Head of caudate nucleus (tissue), 42 donors: ENCODE results near the gene KCND2.
A peak's percentile ranks its signal among the peaks of the same experiment; 100 is the strongest.

ENCODE experiments used
- DNase-seq, 42 donors: peaks; one replicate each; pipeline versions ENCODE4 v3.0.0 to v3.0.0-alpha.2; 2020 to 2021; ENCODE audit warnings: mixed read lengths in 7 of 42
- intact Hi-C: fragments of 100-400 bp; cut with DNase I; formaldehyde crosslinking; loops from one replicate; pipeline ENCODE4 v1.15.0; 2022

KCND2 gene

DNA sequence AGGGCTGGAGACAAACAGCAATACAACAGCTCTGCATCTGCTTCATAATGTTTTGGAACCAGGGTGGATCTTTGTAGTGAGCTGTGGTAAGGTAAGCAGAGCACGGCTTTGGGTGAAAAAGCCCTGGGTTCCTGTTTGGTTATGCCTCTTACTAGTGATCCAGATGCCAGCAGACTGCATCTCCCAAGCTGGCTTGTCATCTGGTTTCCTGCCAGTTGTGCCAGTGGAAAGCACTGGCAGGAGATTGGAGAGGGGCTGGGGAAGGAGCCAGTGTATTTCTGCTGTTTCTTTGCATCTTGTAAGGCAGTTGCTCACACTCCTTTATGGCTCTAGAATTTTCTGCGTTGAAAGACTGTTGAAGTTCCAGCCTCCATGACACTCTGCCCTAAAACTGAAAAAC is 447.3 kb downstream of the KCND2 start:
- DNase-seq = peak in 1 of 42 donors; percentile 16

DNA sequence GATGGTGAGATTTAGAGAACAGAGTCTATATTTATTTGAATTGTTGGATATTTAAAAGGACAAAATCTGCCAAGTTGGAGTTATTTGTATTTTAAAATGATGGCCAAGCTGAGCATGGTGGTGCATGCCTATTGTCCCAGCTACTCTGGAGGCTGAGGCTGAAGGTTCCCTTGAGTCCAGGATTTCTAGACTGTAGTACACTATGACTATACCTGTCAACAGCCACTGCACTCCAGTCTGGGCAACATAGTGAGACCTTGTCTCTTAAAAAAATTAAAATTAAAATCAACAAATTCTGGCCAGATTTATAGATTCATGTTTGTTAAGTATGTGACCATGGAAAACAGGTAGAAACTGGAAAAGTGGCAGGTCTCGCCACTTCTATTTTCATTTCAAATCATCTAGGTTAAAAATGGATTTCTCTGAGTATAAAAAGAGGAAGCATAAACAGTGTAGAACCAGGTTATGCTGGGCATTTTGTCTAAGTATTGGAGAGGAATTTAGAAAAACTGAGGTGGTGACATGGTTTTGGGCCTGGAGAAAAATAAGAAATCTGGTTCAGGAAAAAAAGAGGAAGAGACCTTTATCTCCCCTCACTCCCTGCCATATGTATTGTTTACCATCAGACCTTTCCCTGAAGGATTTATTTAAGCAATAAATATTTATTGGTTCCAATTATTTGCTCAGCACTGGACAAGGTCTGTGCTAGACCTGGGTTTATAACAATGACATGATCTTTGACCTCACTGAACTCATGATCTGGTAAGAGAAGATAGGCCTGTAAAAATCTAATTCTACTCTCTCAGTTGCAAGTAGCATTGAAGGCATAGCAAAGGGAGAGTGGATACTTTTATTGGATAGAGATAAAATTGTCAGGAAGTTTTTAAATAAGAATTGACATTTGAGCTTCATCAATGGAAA is 450.8 kb downstream of the KCND2 start:
- no peak for DNase-seq
- intact Hi-C loops = no loop called here

More for the DNA sequence above, 447.3 kb downstream of the KCND2 start:
- intact Hi-C loops = no loop called here

DNA sequence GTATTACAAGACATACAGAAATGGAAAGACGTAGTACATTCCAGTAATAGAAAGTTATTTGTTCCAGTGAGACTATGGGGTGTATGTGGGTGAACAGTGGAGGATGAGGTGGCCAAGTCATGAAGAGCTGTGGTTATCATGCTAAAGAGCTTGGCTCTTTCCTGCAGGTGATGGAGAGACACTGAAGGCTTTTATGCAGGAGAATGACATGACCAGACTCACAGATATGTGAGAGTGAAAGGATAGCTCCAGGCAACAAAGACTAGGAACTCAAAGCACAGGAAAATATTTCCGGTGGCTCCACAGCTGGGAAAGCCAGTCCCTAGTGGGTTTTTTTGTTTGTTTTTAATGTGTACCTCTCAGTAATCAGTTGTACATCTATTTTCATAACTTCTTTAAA is 451.5 kb downstream of the KCND2 start:
- intact Hi-C loops = no loop called here
- DNase-seq = no peak

DNA sequence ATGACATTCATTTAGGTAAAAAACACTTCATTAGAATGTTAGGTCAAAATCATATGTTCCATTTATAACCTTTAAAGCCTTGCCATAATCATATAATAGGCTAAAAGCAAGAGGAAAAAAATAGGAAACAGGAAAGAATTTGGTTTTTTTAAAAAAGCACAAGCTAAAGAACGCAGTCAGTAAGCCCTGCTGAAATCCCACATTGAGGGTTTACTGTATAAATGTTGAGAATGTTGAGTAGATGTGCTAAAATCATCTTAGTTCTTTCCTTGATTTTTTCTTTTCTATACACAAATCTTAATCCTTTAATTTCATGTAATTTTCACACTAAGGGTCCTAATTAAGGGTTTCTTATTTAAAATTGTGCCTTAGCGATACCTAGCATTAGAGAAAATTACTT is 452.0 kb downstream of the KCND2 start:
- DNase-seq = no peak
- intact Hi-C loops = no loop called here

DNA sequence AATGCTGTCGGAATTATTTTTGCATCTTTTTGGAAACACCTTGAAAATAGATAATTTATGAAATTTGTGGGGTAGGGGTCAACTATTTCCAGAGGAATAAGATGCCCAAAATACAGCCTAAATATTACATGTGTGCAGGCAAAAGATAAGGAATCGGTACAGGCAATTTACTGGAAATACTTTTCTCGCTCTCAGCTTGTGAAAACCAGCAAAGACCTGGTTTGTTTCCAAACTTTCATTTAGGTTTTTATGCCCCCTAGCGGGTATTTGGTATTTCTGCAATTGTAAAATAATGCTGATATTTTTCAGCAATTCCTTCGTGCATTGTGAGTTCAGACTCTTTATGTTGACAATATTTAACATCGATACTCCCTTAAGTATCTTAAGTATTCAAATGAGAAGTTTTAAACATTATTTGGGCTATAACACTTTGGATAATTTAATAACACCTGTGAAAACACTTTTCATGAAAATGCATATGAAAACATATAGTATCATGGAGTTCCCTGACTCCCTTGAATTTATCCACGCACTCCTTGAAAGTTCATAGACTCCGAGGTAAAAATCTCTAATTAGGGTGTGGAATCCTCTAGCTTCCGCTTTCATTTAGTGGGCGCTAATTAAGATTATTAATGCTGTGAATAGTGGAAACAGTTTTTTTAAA is 452.5 kb downstream of the KCND2 start:
- peak in 2 of 42 donors; percentile 21 to 45 for DNase-seq

DNA sequence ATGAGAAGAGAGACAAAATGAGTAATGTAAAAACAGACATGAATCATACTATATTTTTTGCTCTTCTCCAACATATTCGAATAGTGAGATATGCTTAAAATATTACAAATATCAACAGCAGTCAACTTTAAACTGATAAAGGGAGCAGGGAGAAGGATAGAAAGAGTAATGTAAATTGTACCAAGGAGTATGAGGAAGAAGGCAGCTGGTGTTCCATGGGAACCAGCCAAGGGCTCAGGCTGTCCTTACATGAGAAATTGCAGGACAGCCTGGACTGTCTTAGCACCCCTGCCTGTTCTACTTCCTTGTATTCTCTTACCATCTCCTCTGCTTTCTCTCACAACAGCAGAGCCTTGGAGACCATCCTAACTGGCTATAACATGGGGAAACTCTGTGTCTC is 456.3 kb downstream of the KCND2 start:
- no peak for DNase-seq
- intact Hi-C loops = no loop called here

More for the DNA sequence above, 452.5 kb downstream of the KCND2 start:
- intact Hi-C loops = no loop called here

DNA sequence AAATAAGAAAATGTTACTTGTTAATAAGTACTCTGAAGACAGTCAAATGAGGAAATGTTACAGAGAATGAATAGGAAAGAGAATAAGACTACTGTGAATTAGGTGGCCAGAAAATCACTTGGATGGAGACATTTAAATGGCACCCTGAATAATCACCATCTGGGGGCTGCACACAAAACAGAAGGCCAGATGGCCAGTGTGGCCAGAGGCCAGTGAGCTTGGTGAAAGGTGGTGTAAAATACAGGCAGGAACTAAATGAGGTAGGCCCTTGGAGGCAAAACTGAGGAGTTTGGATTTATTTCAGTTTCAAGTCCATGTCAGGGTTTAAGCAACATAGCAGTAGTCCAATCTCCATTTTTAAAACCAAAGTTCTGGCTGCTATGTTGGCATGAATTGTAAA is 458.3 kb downstream of the KCND2 start:
- intact Hi-C loops = no loop called here
- DNase-seq = no peak

DNA sequence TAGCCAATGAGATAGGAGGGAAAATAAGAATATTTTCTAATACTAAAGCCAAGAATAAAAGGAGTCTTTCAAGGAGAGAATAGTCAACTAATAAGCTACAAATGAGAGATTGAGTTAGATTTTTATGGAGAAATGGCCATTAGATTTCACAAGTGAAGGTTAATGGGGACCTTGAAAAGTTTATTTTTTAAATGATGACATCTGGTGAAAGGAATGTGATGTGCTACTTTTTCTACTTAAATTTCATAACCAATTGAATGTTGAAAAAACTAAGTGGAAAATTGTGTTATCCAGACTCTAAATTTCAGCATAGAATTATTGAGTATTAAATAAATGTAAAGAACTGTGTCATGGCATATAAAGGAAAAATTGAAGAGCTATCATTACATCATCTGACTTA is 459.3 kb downstream of the KCND2 start:
- DNase-seq = no peak
- intact Hi-C loops = no loop called here

DNA sequence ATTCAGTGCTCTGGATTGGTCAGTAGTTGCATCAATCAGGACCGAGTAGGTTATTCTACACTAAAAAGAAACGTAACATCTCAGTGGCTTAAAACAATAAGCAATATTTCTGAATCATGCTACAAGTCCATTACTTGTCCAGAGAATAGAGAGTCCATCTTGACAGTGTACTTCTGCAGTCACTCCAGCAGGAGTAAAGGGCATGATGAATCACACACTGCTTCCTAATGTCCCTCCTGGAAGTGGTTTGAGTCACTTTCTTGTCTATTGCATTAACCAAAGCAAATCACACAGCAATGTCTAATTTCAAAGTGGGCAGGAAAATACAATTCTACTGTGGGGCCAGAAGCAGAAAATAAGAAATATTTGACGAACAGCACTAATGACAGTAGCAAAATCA is 460.2 kb downstream of the KCND2 start:
- intact Hi-C loops = no loop called here

DNA sequence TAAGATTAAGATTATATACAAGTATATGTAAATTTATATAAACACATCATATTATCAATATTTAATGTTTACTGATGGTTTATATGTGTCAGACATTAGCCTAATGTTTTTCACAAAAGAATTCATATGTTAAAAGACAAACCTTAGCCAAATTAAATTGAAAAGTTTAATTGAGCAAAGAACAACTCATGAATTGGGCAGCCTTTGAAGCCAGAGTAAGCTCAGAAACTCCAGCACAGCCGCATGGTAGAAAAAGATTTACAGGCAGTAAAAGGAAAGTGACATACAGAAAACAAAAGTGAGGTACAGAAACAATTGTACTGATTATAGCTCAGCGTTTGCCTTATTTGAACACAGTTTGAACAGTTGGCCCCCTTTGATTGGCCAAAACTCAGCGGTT is 460.9 kb downstream of the KCND2 start:
- intact Hi-C loops = no loop called here
- DNase-seq = no peak

More for the DNA sequence above, 460.2 kb downstream of the KCND2 start:
- DNase-seq = no peak

DNA sequence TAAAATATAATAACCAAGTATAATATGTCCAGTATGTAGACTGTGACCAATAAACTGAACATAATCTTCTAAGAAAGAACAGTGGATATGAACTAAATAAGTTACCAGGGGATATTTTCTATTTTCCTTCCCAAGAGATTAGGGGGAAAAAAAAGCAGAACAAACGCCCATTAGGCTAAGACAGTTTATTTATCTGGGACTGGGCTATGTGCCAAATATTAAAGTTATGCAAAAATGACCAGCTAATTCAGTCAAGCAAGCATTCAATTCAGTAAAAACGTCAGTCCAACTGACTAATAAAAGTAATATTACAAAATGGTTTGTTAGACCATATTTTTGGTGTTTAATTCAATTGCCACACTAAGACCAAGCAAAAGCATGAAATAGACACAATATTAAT is 462.8 kb downstream of the KCND2 start:
- no peak for DNase-seq
- intact Hi-C loops = no loop called here

DNA sequence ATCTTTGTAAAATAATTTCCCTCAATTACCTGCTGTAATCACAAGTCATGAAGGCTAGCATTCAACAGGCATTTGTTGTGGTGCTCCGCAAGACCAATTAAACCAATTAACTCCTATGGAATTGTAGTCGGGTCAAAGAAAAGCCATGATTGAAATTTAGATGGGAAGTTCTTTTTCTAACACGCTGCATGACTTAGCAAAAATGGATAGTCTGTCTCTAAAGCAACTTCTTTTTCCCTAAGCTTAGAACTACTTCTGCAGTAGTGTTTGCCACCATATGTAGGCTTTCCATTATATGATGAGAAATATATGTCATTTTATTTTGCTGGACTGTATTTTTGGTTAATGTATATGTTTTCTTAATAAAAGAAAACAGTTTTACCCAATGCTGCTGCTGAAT is 465.8 kb downstream of the KCND2 start:
- intact Hi-C loops = no loop called here
- no peak for DNase-seq

DNA sequence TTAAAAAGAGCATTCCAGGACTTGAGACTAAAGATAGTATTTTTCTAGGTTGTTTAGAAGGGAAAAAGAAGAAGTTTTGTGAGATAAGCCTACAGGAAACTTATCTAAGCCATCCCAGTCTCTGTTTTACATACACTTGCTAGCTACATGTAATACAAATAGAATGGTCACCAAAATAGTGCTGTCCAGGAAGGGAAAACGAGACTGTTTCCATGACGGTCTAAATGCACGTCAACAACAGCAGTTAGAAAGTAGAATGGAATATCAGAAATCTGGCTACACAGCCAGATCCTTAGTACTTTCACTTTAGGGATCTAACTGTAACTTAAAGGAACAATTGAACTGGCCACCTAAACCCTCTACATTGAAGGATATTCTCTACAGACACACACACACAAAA is 467.4 kb downstream of the KCND2 start:
- DNase-seq = no peak
- intact Hi-C loops = no loop called here

DNA sequence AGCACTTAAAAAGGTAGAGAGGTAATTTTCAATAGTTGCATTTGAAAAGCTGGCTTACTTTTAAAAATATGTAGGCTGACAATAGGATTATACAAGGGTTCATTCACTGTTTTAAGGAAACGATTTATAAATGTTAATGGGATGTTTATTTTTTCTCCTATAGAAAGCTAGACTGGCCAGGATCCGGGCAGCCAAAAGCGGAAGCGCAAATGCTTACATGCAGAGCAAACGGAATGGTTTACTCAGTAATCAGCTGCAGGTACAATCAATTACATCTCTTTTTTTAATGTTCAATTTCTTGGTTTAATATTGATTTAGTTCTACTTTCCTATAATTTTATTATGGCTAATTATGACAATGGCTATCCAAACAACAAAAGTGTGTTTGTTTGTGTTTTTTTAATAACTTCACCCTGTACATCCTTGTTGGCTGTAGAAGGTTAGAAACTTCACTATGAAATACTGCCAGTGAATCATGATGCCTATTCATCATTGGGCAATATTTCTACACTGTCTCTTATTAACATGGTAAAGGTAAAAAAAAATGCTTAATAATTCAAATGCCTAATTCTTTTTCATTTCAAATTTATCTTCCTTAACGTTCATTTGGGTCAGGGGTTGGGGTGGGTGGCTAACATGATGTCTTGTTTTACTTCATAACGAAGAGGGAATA is 468.5 kb downstream of the KCND2 start:
- intact Hi-C loops = no loop called here
- DNase-seq = no peak

DNA sequence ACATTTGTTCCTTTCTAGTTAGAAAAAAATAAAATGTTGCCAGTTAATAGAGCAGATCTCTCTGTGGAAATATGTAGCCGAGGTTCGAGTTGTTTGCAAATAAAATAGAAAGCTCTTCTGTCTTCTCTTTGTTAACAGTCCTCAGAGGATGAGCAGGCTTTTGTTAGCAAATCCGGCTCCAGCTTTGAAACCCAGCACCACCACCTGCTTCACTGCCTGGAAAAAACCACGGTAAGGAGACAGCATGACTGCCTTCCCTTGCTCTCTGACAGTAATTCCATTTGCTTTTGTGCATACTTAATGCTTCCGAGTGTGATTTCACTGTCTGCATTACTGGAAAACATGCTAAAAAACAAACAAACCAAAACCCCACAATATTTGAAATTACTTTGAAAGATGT is 469.4 kb downstream of the KCND2 start:
- peak in 14 of 42 donors; percentile 7 to 60 (median 27) for DNase-seq
- intact Hi-C loops = no loop called here

DNA sequence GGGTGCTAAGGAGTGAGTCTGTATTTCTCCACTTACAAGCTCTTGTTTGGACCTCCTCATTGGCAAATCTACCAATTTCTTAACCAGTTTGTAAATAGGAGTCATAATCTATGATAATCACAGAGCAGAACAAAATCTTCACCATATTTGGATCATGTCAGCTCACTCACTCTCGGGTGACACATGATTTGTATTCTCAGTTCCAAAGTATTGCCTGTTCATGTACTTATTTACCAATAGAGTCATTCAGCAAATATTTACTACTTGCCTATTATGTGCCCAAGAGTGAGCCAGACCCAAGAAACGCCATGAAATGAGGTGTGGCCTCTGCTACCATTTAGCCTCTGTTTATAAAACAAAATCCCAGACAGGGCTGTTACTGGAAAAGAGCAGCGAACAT is 470.2 kb downstream of the KCND2 start:
- DNase-seq = no peak
- intact Hi-C loops = no loop called here

DNA sequence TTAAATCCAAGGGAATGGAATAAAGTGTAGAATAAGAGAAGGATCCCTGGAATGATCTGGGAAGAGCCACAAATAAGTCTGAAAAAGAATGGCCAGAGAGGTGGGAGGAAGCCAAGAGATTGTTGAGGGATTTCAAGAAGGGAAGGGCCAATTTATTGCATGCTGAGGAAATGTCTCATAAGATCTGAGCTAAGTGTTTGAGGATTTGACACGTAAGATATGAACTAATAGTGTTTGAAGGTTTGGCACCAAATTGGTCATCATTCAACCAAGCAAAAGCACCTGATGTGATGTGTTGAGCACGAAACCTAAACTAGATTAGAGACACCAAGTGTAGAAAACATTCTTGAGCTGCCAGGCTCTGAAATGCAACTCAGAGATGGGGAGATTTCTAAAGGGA is 487.1 kb downstream of the KCND2 start:
- intact Hi-C loops = no loop called here
- no peak for DNase-seq

DNA sequence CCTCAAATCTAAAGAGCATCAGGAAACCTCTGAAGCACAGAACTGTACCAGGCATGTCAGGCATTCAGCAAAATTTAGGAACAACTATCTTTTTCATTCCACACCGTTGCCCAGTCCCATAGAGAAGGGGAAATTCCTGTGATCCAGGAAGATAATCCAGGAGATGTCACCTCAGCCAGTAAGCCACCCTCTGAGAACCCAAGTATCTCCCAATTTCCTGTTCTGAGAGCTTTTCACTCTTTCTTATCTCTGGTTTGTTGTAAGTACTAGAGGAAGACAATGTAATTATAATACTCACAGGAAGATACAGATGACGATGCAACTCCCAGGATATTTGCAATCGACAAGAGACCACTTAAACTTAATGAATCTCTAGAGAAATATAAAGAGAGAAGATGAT is 487.9 kb downstream of the KCND2 start:
- DNase-seq = no peak
- intact Hi-C loops = no loop called here

DNA sequence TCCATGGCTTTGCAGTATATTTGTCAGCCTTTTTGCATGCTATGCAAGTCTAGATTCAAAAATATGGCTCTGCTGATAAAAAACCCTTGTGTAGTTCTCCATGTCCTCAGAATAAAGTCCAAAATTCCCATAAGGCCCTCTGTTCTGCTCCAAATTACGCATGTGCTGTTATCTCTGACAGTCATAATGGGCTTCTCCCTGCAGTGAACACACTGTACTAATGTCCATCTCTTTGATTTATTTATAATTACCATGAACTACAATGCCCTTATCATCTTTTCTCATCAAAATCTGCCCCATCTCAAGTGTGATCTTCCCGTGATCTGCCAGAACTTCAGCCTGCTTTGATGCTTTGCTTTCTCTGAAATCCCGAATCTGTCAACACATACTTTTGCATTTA is 497.2 kb downstream of the KCND2 start:
- no peak for DNase-seq
- intact Hi-C loops = no loop called here

DNA sequence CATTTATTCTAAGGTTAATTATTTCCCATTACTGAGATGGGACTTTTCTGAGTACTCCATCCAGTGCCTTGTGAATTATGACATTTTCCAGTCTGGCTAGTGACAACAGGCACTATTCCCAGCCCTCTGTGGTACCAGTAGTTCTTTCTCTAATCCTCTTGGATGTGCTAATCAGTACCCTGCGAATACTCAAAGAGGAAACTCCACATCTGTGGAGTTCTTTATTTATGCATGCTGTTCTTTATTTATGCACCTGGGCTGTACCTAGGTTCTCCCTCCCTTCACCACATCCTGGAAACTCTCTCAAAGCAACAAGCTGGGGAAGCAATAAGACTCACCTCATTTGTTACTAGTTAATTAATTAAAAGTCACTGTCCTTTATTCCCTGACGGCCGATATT is 501.5 kb downstream of the KCND2 start:
- DNase-seq = no peak
- intact Hi-C loops = no loop called here
